HG02840 (cell line): ENCODE measurements around the gene TRAPPC12.

Source experiments
- ATAC-seq: cut with Tn5 transposase; IDR thresholded peaks from one replicate; pipeline ENCODE4 v1.9.1; 2021; ENCODE audit warnings: mild to moderate bottlenecking, moderate library complexity, moderate number of reproducible peaks; ENCODE audit not compliant: unreplicated experiment, low FRiP score

The TRAPPC12 gene

GRCh38 chr2:3465328-3465727, 85.8 kb downstream of the TRAPPC12 start:
- ATAC-seq, result no peak

- ATAC-seq, result no peak
Observed at GRCh38 chr2:3465844-3466481, 86.5 kb downstream of the TRAPPC12 start.

- ATAC-seq, result no peak
Observed at GRCh38 chr2:3466482-3466863, 87.0 kb downstream of the TRAPPC12 start.

GRCh38 chr2:3466966-3467365, 87.5 kb downstream of the TRAPPC12 start:
- no peak for ATAC-seq

GRCh38 chr2:3467654-3468053, 88.2 kb downstream of the TRAPPC12 start:
- ATAC-seq, result no peak

- no peak for ATAC-seq
Observed at GRCh38 chr2:3468296-3468988, 88.9 kb downstream of the TRAPPC12 start.

- no peak for ATAC-seq
Observed at GRCh38 chr2:3469486-3469885, 90.0 kb downstream of the TRAPPC12 start.

- no peak for ATAC-seq
Observed at GRCh38 chr2:3470166-3470651, 90.7 kb downstream of the TRAPPC12 start.

GRCh38 chr2:3470856-3471737, 91.6 kb downstream of the TRAPPC12 start:
- ATAC-seq, result no peak

GRCh38 chr2:3472296-3472695, 92.8 kb downstream of the TRAPPC12 start:
- no peak for ATAC-seq

GRCh38 chr2:3472966-3473365, 93.5 kb downstream of the TRAPPC12 start:
- ATAC-seq, result no peak

- ATAC-seq, result no peak
Observed at GRCh38 chr2:3475771-3476170, 96.3 kb downstream of the TRAPPC12 start.

GRCh38 chr2:3476321-3476984, 97.0 kb downstream of the TRAPPC12 start:
- no peak for ATAC-seq

- no peak for ATAC-seq
Observed at GRCh38 chr2:3476985-3477327, 97.5 kb downstream of the TRAPPC12 start.

GRCh38 chr2:3478846-3479385, 99.4 kb downstream of the TRAPPC12 start:
- no peak for ATAC-seq

- no peak for ATAC-seq
Observed at GRCh38 chr2:3479430-3480320, 100.2 kb downstream of the TRAPPC12 start.

- ATAC-seq, result no peak
Observed at GRCh38 chr2:3480352-3481010, 101.0 kb downstream of the TRAPPC12 start.

GRCh38 chr2:3481011-3481400, 101.5 kb downstream of the TRAPPC12 start:
- ATAC-seq, result no peak
